ENCODE results near the gene EPB41L2.

- TF ChIP-seq POLR2A (IDR thresholded peaks at IDR 0.05) (no peak), POLR2AphosphoS5 (IDR thresholded peaks at IDR 0.05) (no peak), CTCF (IDR thresholded peaks at IDR 0.05) (no peak)
Measured at GRCh38 chr6:130797061-130797460, 266.0 kb downstream of the EPB41L2 start.
